Prostate gland (tissue), 2 donors: ENCODE measurements around the gene MCMBP. TPM values are rescaled to one million over a fixed set of nuclear protein-coding genes. Genes with fewer than 3 reads are reported as not detected.
A peak's percentile ranks its signal among the peaks of the same experiment; 100 is the strongest.
"Not testable (repeated sequence)": the region's sequence is repeated elsewhere in the genome, so short reads cannot be mapped to it uniquely, and the experiment has no call there.

Source experiments
- DNase-seq: peaks from one replicate; pipeline ENCODE4 v3.0.0-alpha.2; 2019; ENCODE audit warnings: low spot score
- H3K27ac ChIP-seq, 2 donors: fragments of 200-600 bp; sonication (generic); 2 replicates each; pipeline ENCODE4 v1.5.1; 2017 to 2019
- H3K27me3 ChIP-seq: fragments of 200-600 bp; sonication (generic); replicated peaks from 2 replicates; pipeline ENCODE4 v1.5.1; 2019; ENCODE audit not compliant: insufficient read depth
- H3K36me3 ChIP-seq, 2 donors: fragments of 200-600 bp; sonication (generic); 1 replicate in 1 of 2; 2 replicates in 1 of 2; pipeline versions ENCODE4 v1.5.1 to v1.8.1; 2017 to 2019
- H3K4me1 ChIP-seq: fragments of 200-600 bp; sonication (generic); replicated peaks from 2 replicates; pipeline ENCODE4 v1.5.1; 2019
- H3K4me3 ChIP-seq, 2 donors: fragments of 200-600 bp; sonication (generic); 2 replicates each; pipeline ENCODE4 v1.5.1; 2017 to 2019
- H3K9me3 ChIP-seq: fragments of 200-600 bp; sonication (generic); 2 replicates; pipeline ENCODE4 v1.5.1; 2017
- POLR2A ChIP-seq: fragments of 450-650 bp; IDR thresholded peaks from one replicate; pipeline ENCODE4 v1.6.1; 2016; ENCODE audit warnings: antibody characterized with exemption, mild to moderate bottlenecking
- POLR2AphosphoS5 ChIP-seq: sonication (generic); formaldehyde crosslinking; IDR thresholded peaks from one replicate; pipeline ENCODE4 v1.6.1; 2017; ENCODE audit warnings: antibody characterized with exemption
- WGBS: methylation state at CpG from one replicate; pipeline ENCODE4 v1.1.5; 2018; 5-methylcytosine and 5-hydroxymethylcytosine counted together
- intact Hi-C: fragments of 100-400 bp; cut with DNase I; formaldehyde crosslinking; loops from one replicate; pipeline ENCODE4 v1.14.2; 2022
- total RNA-seq, 2 donors: library from RNA; depleted of rRNA; stranded (reverse); fragments of >200 nt; gene quantifications; one replicate each; pipeline ENCODE4 v1.1.0, GENCODE V29; 2016
- TF ChIP-seq, protein P1 (sequence below), 4 experiments: fragments of 200-600 bp in 2 of 4; fragments of 450-650 bp in 2 of 4; sonication (generic) in 2 of 4; IDR thresholded peaks; 1 replicate in 3 of 4; 2 replicates in 1 of 4; pipeline ENCODE4 v1.5.1; 2016 to 2019; ENCODE audit warnings: antibody characterized with exemption in 4 of 4, mild to moderate bottlenecking in 2 of 4, moderate library complexity in 2 of 4

MCMBP gene
- total RNA-seq, 2 donors from 2014 or later, result 37.6 to 45.4 TPM

DNA sequence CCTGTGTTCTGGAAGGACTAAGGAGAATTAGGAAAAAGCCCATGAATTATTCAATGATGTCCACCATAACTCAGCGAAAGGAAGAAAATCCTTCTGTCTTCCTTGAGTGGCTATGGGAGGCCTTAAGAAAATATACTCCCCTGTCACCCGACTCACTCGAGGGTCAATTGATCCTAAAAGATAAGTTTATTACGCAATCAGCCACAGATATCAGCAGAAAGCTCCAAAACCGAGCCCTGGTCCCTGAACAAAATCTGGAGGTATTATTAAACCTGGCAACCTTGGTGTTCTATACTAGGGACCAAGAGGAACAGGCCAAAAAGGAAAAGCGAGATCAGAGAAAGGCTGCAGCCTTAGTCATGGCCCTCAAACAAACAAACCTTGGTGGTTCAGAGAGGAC lies 13.4 kb upstream of the MCMBP start:
- H3K36me3 ChIP-seq, H3K4me1 ChIP-seq, H3K27ac ChIP-seq, intact Hi-C loops, H3K4me3 ChIP-seq, H3K9me3 ChIP-seq, H3K27me3 ChIP-seq, DNase-seq: not testable (repeated sequence)
- 81% methylated on average over 6 of the region's 6 CpGs for WGBS

DNA sequence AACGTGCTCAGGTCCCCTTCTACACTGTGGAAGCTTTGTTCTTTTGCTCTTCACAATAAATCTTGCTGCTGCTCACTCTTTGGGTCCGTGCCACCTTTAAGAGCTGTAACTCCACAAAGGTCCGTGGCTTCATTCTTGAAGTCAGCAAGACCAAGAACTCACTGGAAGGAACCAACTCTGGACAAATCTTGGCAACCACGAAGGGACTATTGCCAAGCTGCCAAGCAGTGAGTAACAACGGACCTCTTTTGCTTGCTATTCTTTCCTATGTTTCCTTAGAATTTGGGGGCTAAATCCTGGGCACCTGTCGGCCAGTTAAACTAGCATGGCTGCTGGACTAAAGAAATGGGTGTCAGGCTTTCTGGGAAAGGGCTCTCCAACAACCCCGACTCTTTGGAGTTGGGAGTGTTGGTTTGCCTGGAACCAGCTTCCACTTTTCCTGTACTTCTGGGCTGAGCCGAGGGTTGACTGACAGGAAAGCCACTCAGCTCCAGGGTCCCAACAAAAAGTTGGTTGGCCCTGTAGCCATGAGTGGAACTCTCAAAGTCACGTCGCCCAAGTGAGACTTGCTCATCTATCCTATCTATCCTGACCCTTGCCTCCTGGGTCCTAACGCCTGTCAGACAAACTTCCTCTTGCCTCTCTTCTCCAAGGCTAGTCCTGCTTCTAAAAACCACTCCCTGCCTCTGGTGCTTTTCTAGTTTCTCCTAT lies 11.4 kb upstream of the MCMBP start:
- H3K27me3 ChIP-seq, DNase-seq, intact Hi-C loops, H3K36me3 ChIP-seq, H3K27ac ChIP-seq, H3K4me1 ChIP-seq, H3K9me3 ChIP-seq, H3K4me3 ChIP-seq: not testable (repeated sequence)
- WGBS, result 58% methylated on average over 11 of the region's 11 CpGs

DNA sequence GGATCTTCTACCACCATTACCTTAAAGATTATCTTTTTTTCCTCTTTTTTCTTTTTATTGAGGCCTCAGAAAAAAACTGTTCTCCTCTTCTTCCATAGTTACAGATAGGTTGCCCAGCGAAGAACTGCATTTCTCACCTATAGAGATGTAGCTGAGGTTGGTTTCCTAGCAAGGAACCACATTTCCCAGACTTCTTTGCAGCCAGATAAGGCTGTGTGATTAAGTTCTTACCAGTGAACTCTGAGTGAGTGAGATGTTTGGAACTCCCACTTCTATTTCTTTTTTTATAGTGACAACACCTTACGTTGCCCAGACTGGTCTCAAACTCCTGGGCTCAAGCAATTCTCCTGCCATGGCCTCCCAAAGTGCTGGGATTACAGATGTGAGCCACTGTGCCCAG lies 5.9 kb upstream of the MCMBP start:
- H3K4me1 ChIP-seq, result no peaks in the 10 kb centered on the region
- 82% methylated on average over 2 of the region's 2 CpGs for WGBS
- intact Hi-C loops, result no loop called here
- TF ChIP-seq POLR2A (no peak), POLR2AphosphoS5 (no peak)
- TF ChIP-seq, protein P1, sequence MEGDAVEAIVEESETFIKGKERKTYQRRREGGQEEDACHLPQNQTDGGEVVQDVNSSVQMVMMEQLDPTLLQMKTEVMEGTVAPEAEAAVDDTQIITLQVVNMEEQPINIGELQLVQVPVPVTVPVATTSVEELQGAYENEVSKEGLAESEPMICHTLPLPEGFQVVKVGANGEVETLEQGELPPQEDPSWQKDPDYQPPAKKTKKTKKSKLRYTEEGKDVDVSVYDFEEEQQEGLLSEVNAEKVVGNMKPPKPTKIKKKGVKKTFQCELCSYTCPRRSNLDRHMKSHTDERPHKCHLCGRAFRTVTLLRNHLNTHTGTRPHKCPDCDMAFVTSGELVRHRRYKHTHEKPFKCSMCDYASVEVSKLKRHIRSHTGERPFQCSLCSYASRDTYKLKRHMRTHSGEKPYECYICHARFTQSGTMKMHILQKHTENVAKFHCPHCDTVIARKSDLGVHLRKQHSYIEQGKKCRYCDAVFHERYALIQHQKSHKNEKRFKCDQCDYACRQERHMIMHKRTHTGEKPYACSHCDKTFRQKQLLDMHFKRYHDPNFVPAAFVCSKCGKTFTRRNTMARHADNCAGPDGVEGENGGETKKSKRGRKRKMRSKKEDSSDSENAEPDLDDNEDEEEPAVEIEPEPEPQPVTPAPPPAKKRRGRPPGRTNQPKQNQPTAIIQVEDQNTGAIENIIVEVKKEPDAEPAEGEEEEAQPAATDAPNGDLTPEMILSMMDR (IDR thresholded peaks at IDR 0.05), result no peak
- no peak overlapping the region for H3K27ac ChIP-seq
- no peaks in the 10 kb centered on the region for H3K9me3 ChIP-seq
- no peak overlapping the region for H3K4me3 ChIP-seq
- no peaks in the 10 kb centered on the region for H3K36me3 ChIP-seq
- no peak for DNase-seq
- H3K27me3 ChIP-seq, result no peaks in the 10 kb centered on the region

DNA sequence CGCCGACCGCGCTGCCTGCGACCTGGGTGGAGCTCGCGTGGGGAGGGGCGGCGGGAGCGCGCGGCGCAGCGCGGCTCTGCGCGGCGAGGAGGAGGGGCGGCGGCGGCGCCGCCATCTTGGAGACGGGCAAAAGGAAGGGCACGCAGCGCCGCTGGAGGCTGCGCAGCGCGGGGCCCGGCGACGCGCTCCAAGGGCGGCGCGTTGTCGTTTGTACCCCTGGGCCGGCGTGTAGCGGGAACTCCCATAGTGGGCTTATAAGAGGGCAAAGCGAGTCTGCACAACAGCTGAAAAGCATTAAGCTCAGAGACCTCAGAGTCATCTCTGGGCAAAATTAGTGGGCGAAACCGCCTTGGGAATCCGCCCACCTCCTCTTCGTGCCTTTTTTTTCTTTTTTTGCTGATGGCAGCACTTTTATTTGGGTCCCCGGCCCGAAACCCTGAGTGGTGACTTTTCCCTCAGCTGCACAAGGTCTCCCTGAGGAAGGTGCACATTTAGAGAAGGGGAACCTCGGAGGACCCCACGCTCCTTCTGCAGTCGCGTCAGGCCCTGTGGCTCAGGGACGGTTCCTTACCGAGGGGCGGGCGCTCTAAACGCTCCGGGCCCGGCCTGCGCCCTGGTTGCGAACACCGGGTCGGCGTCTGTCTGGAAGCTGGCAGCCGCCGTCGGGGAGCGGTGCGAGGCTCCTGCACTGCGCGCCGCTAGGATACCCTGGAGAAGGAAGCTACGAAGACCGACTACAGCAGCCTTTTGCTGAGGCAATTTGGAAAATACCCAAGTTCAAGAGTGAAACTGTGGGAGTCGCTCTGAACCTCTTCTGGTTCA lies 428 bp upstream of the MCMBP start:
- intact Hi-C loops, result loop anchor here (5.0 kb wide), 1 partner anchor 276 kb away; the partner anchor contains the start of gene TIAL1
- Histone ChIP-seq H3K4me1 (no peaks in the 10 kb centered on the region), H3K36me3 (no peaks in the 10 kb centered on the region), H3K27me3 (no peaks in the 10 kb centered on the region), H3K4me3 (peak overlapping the region; percentile 82 to 92), H3K9me3 (no peaks in the 10 kb centered on the region), H3K27ac (peak overlapping the region; percentile 86 to 92)
- TF ChIP-seq, protein P1 (IDR thresholded peaks at IDR 0.05), result no peak
- TF ChIP-seq POLR2AphosphoS5 (peak; percentile 53), POLR2A (no peak)
- under 1% methylated on average over 72 of the region's 75 CpGs for WGBS
- DNase-seq, result peak; percentile 85

DNA sequence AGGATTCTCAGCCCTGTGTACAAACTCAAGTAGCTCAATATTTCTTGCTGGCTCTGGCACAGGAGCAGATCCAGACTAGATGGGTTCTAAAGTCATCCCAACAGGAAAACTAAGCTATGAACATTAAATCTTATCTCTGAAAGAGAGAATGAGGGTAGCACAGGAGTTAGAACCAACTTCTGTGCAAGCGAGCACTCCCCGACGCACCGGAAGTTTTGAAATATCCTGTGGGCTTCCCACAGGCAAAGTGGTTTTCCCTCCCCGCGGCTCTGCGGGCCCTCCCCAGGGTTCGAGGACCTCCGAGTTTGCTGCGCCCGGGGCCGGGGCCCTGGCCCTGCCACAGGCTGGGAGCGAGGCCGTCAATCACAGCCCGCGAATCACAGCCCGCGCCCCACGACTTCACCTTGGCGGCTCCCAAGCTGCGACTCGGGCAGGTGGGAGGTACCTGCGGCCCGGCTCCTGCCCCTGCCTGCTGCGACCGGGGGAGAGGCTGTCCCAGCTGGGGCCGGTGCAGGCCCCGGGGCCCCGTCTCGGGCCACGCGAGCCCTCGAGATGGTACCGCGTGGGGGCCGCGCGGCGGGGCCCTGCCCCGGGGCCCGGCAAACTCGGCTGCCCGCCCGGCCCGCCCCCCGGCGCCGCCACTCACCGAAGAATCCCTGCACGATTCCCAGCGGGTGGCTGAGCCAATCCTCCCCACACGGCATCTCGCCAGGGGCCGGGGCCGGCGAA lies 598 bp downstream of the MCMBP start:
- H3K36me3 ChIP-seq, result no peaks in the 10 kb centered on the region
- no peaks in the 10 kb centered on the region for H3K27me3 ChIP-seq
- intact Hi-C loops, result loop anchor here (5.0 kb wide), 1 partner anchor 275 kb away; the partner anchor contains the start of gene TIAL1
- TF ChIP-seq POLR2A (peak; percentile 20), POLR2AphosphoS5 (no peak)
- WGBS, result 1% methylated on average over 31 of the region's 56 CpGs
- peak; percentile 33 for DNase-seq
- peak overlapping the region; percentile 82 to 92 for H3K4me3 ChIP-seq
- H3K4me1 ChIP-seq, result no peaks in the 10 kb centered on the region
- H3K27ac ChIP-seq, result peak overlapping the region; percentile 86 to 92
- H3K9me3 ChIP-seq, result no peaks in the 10 kb centered on the region

DNA sequence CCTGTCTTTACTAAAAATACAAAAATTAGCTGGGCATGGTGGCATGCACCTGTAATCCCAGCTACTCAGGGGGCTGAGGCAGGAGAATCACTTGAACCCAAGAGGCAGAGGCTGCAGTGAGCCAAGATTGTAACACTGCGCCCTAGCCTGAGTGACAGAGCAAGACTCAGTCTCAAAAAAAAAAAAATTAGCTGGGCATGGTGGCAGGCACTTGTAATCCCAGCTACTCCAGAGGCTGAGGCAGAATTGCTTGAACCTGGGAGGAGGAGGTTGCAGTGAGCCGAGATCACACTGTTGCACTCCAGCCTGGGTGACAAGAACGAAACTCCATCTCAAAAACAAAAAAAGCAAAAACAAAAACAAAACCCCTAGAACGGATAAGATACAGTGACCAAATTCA lies 3.2 kb downstream of the MCMBP start:
- intact Hi-C loops, H3K9me3 ChIP-seq, DNase-seq, H3K4me3 ChIP-seq, H3K4me1 ChIP-seq, H3K27me3 ChIP-seq, H3K36me3 ChIP-seq, H3K27ac ChIP-seq: not testable (repeated sequence)
- 82% methylated on average over 4 of the region's 4 CpGs for WGBS
